ENCODE results near the gene SEMA4D. TPM values are rescaled to one million over a fixed set of nuclear protein-coding genes. Genes with fewer than 3 reads are reported as not detected.
"Not testable (repeated sequence)": the region's sequence is repeated elsewhere in the genome, so short reads cannot be mapped to it uniquely, and the experiment has no call there.

The SEMA4D gene
- total RNA-seq, 2 experiments from 2014 or later: 370 to 391 TPM

GRCh38 chr9:89482901-89483361 is 15.0 kb downstream of the SEMA4D start:
- Mint-ChIP-seq H3K9me3 (no peaks in the 10 kb centered on the region), H3K36me3 (peaks cover 54% of the 10 kb centered on the region), H3K4me1 (peaks cover 84% of the 10 kb centered on the region), H3K4me3 (peak overlapping the region; percentile 86), H3K27me3 (no peaks in the 10 kb centered on the region), H3K27ac (peak overlapping the region; percentile 93)
- POLR2A ChIA-PET: interaction anchor here (1.0 to 3.4 kb wide), 10 partner anchors 9 to 66 kb away, joined by 3 to 15 read pairs (median 7); partner anchors contain the start of gene SEMA4D
- ATAC-seq (ENCODE audit: low read depth) (no peak), DNase-seq (no peak)

- no peak for DNase-seq
- no peak for ATAC-seq (ENCODE audit: low read depth)
- H3K27ac Mint-ChIP-seq: peak overlapping the region; percentile 93
- POLR2A ChIA-PET: interaction anchor here (1.0 to 3.4 kb wide), 15 partner anchors 8 to 66 kb away, joined by 3 to 15 read pairs (median 8); partner anchors contain the start of gene SEMA4D
- H3K4me1 Mint-ChIP-seq: peaks cover 86% of the 10 kb centered on the region
- no peaks in the 10 kb centered on the region for H3K9me3 Mint-ChIP-seq
- no peaks in the 10 kb centered on the region for H3K27me3 Mint-ChIP-seq
- H3K36me3 Mint-ChIP-seq: peaks cover 59% of the 10 kb centered on the region
- H3K4me3 Mint-ChIP-seq: peak overlapping the region; percentile 86
Measured at GRCh38 chr9:89482056-89482851, 15.7 kb downstream of the SEMA4D start.

- H3K4me1 Mint-ChIP-seq: peaks cover 87% of the 10 kb centered on the region
- H3K4me3 Mint-ChIP-seq: peak overlapping the region; percentile 86
- POLR2A ChIA-PET: interaction anchor here (0.8 to 3.4 kb wide), 14 partner anchors 9 to 67 kb away, joined by 3 to 15 read pairs (median 8); partner anchors contain the start of gene SEMA4D
- H3K36me3 Mint-ChIP-seq: peaks cover 62% of the 10 kb centered on the region
- H3K27me3 Mint-ChIP-seq: no peaks in the 10 kb centered on the region
- no peaks in the 10 kb centered on the region for H3K9me3 Mint-ChIP-seq
- DNase-seq: no peak
- peak overlapping the region; percentile 93 for H3K27ac Mint-ChIP-seq
- peak; percentile 41 for ATAC-seq (ENCODE audit: low read depth)
Measured at GRCh38 chr9:89481538-89481915, 16.4 kb downstream of the SEMA4D start.

GRCh38 chr9:89480825-89481537 is 16.9 kb downstream of the SEMA4D start:
- DNase-seq (no peak), ATAC-seq (ENCODE audit: low read depth) (peak; percentile 10)
- Mint-ChIP-seq H3K27ac (peak overlapping the region; percentile 93), H3K36me3 (peaks cover 63% of the 10 kb centered on the region), H3K4me1 (peaks cover 87% of the 10 kb centered on the region), H3K4me3 (peak overlapping the region; percentile 86), H3K27me3 (no peaks in the 10 kb centered on the region), H3K9me3 (no peaks in the 10 kb centered on the region)
- POLR2A ChIA-PET: interaction anchor here (0.8 to 3.4 kb wide), 13 partner anchors 9 to 68 kb away, joined by 3 to 15 read pairs (median 8); partner anchors contain the start of gene SEMA4D

GRCh38 chr9:89480372-89480771 is 17.5 kb downstream of the SEMA4D start:
- peak overlapping the region; percentile 93 for H3K27ac Mint-ChIP-seq
- not testable (repeated sequence) for DNase-seq; H3K9me3 Mint-ChIP-seq; H3K27me3 Mint-ChIP-seq; ATAC-seq (ENCODE audit: low read depth)
- H3K4me1 Mint-ChIP-seq: peaks cover 90% of the 10 kb centered on the region
- peaks cover 65% of the 10 kb centered on the region for H3K36me3 Mint-ChIP-seq
- H3K4me3 Mint-ChIP-seq: peak overlapping the region; percentile 23
- POLR2A ChIA-PET: interaction anchor here (0.9 to 2.4 kb wide), 6 partner anchors 10 to 40 kb away, joined by 5 to 19 read pairs (median 8); no protein-coding TSS in a partner anchor

- H3K9me3 Mint-ChIP-seq; ATAC-seq (ENCODE audit: low read depth); H3K27me3 Mint-ChIP-seq; DNase-seq: not testable (repeated sequence)
- Mint-ChIP-seq H3K4me3 (peak overlapping the region; percentile 82), H3K27ac (peak overlapping the region; percentile 96), H3K36me3 (peaks cover 58% of the 10 kb centered on the region), H3K4me1 (peaks cover 83% of the 10 kb centered on the region)
- POLR2A ChIA-PET: interaction anchor here (0.9 to 2.8 kb wide), 16 partner anchors 10 to 69 kb away, joined by 3 to 19 read pairs (median 8); partner anchors contain the start of gene SEMA4D
Measured at GRCh38 chr9:89479669-89480011, 18.3 kb downstream of the SEMA4D start.

- Mint-ChIP-seq H3K4me3 (peak overlapping the region; percentile 82), H3K4me1 (peaks cover 83% of the 10 kb centered on the region), H3K27me3 (no peaks in the 10 kb centered on the region), H3K9me3 (no peaks in the 10 kb centered on the region), H3K27ac (peak overlapping the region; percentile 96), H3K36me3 (peaks cover 58% of the 10 kb centered on the region)
- POLR2A ChIA-PET: interaction anchor here (0.9 to 2.8 kb wide), 18 partner anchors 10 to 69 kb away, joined by 3 to 19 read pairs (median 6); partner anchors contain the start of gene SEMA4D
- ATAC-seq (ENCODE audit: low read depth) (no peak), DNase-seq (no peak)
Measured at GRCh38 chr9:89478821-89479668, 18.9 kb downstream of the SEMA4D start.

GRCh38 chr9:89477811-89478630 is 19.9 kb downstream of the SEMA4D start:
- POLR2A ChIA-PET: interaction anchor here (0.7 to 2.8 kb wide), 14 partner anchors 9 to 71 kb away, joined by 3 to 19 read pairs (median 8); no protein-coding TSS in a partner anchor
- H3K9me3 Mint-ChIP-seq: no peaks in the 10 kb centered on the region
- peak overlapping the region; percentile 96 for H3K27ac Mint-ChIP-seq
- H3K27me3 Mint-ChIP-seq: no peaks in the 10 kb centered on the region
- peak overlapping the region; percentile 82 for H3K4me3 Mint-ChIP-seq
- DNase-seq (peak; percentile 47), ATAC-seq (ENCODE audit: low read depth) (peak; percentile 29)
- peaks cover 64% of the 10 kb centered on the region for H3K36me3 Mint-ChIP-seq
- peaks cover 80% of the 10 kb centered on the region for H3K4me1 Mint-ChIP-seq

- DNase-seq (peak; percentile 38), ATAC-seq (ENCODE audit: low read depth) (peak; percentile 15)
- peak overlapping the region; percentile 82 for H3K4me3 Mint-ChIP-seq
- H3K27me3 Mint-ChIP-seq: no peaks in the 10 kb centered on the region
- peaks cover 77% of the 10 kb centered on the region for H3K4me1 Mint-ChIP-seq
- peak overlapping the region; percentile 96 for H3K27ac Mint-ChIP-seq
- POLR2A ChIA-PET: interaction anchor here (0.7 to 2.8 kb wide), 8 partner anchors 18 to 71 kb away, joined by 3 to 17 read pairs (median 4); no protein-coding TSS in a partner anchor
- peaks cover 68% of the 10 kb centered on the region for H3K36me3 Mint-ChIP-seq
- no peaks in the 10 kb centered on the region for H3K9me3 Mint-ChIP-seq
Measured at GRCh38 chr9:89477384-89477783, 20.5 kb downstream of the SEMA4D start.

GRCh38 chr9:89476546-89476945 is 21.4 kb downstream of the SEMA4D start:
- H3K4me1 Mint-ChIP-seq: peaks cover 75% of the 10 kb centered on the region
- no peak for ATAC-seq (ENCODE audit: low read depth)

GRCh38 chr9:89475891-89476440 is 21.9 kb downstream of the SEMA4D start:
- DNase-seq: peak; percentile 23
- Mint-ChIP-seq H3K4me3 (peak overlapping the region; percentile 82), H3K27ac (peak overlapping the region; percentile 96), H3K4me1 (peaks cover 73% of the 10 kb centered on the region), H3K27me3 (no peaks in the 10 kb centered on the region), H3K9me3 (no peaks in the 10 kb centered on the region), H3K36me3 (peaks cover 71% of the 10 kb centered on the region)
- no peak for ATAC-seq (ENCODE audit: low read depth)
- POLR2A ChIA-PET: interaction anchor here (1.8 kb wide), 1 partner anchor 73 kb away, joined by 5 read pairs; no protein-coding TSS in a partner anchor

More at GRCh38 chr9:89476546-89476945, 21.4 kb downstream of the SEMA4D start:
- peak; percentile 26 for DNase-seq
- no peaks in the 10 kb centered on the region for H3K9me3 Mint-ChIP-seq
- H3K27me3 Mint-ChIP-seq: no peaks in the 10 kb centered on the region
- H3K36me3 Mint-ChIP-seq: peaks cover 71% of the 10 kb centered on the region
- H3K27ac Mint-ChIP-seq: peak overlapping the region; percentile 96
- peak overlapping the region; percentile 82 for H3K4me3 Mint-ChIP-seq
- POLR2A ChIA-PET: interaction anchor here (0.9 kb wide), 1 partner anchor 50 kb away, joined by 3 read pairs; no protein-coding TSS in a partner anchor
